ENCODE results near the gene DDX55.
A peak's percentile ranks its signal among the peaks of the same experiment; 100 is the strongest.
"Not testable (repeated sequence)": the region's sequence is repeated elsewhere in the genome, so short reads cannot be mapped to it uniquely, and the experiment has no call there.

Gene DDX55, protein sequence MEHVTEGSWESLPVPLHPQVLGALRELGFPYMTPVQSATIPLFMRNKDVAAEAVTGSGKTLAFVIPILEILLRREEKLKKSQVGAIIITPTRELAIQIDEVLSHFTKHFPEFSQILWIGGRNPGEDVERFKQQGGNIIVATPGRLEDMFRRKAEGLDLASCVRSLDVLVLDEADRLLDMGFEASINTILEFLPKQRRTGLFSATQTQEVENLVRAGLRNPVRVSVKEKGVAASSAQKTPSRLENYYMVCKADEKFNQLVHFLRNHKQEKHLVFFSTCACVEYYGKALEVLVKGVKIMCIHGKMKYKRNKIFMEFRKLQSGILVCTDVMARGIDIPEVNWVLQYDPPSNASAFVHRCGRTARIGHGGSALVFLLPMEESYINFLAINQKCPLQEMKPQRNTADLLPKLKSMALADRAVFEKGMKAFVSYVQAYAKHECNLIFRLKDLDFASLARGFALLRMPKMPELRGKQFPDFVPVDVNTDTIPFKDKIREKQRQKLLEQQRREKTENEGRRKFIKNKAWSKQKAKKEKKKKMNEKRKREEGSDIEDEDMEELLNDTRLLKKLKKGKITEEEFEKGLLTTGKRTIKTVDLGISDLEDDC

GRCh38 chr12:123601602-123602489 is at the start of gene DDX55:
TSS of gene DDX55 (plus strand) at chr12:123602099. CDS start at chr12:123602149, 50 bp downstream.
- DNase-seq (ENCODE audit: low spot score in 2 of 2), result peak; percentile 84 to 85
- Mint-ChIP-seq H3K4me3 (peak within 1 kb of the TSS; percentile 99), H3K36me3 (peaks cover 8% of the 10 kb centered on the region), H3K27me3 (no peaks in the 10 kb centered on the region), H3K4me1 (peaks cover 14% of the 10 kb centered on the region), H3K9me3 (no peaks in the 10 kb centered on the region), H3K27ac (peak within 1 kb of the TSS; percentile 96)
- peak; percentile 92 for ATAC-seq (ENCODE audit: low read depth)

GRCh38 chr12:123554136-123554535 is 47.8 kb upstream of the DDX55 start:
- H3K27me3 Mint-ChIP-seq; H3K9me3 Mint-ChIP-seq; DNase-seq (ENCODE audit: low spot score in 2 of 2); H3K36me3 Mint-ChIP-seq; ATAC-seq (ENCODE audit: low read depth); H3K4me3 Mint-ChIP-seq; H3K27ac Mint-ChIP-seq; H3K4me1 Mint-ChIP-seq: not testable (repeated sequence)

- H3K27me3 Mint-ChIP-seq; H3K4me1 Mint-ChIP-seq; H3K36me3 Mint-ChIP-seq; H3K9me3 Mint-ChIP-seq; H3K27ac Mint-ChIP-seq; DNase-seq (ENCODE audit: low spot score in 2 of 2); H3K4me3 Mint-ChIP-seq; ATAC-seq (ENCODE audit: low read depth): not testable (repeated sequence)
These were observed 47.1 kb upstream of the DDX55 start for GRCh38 chr12:123554843-123555242.

GRCh38 chr12:123558487-123558886 is 43.4 kb upstream of the DDX55 start:
- H3K36me3 Mint-ChIP-seq; H3K27me3 Mint-ChIP-seq; ATAC-seq (ENCODE audit: low read depth); H3K27ac Mint-ChIP-seq; H3K4me1 Mint-ChIP-seq; DNase-seq (ENCODE audit: low spot score in 2 of 2); H3K9me3 Mint-ChIP-seq; H3K4me3 Mint-ChIP-seq: not testable (repeated sequence)

GRCh38 chr12:123559468-123559867 is 42.4 kb upstream of the DDX55 start:
- ATAC-seq (ENCODE audit: low read depth), result no peak
- Mint-ChIP-seq H3K27ac (no peak overlapping the region), H3K9me3 (no peaks in the 10 kb centered on the region)

GRCh38 chr12:123571343-123571813 is 30.5 kb upstream of the DDX55 start:
- H3K27me3 Mint-ChIP-seq, result peaks cover 9% of the 10 kb centered on the region
- DNase-seq (ENCODE audit: low spot score in 2 of 2), result no peak
- H3K4me1 Mint-ChIP-seq, result no peaks in the 10 kb centered on the region
- no peak for ATAC-seq (ENCODE audit: low read depth)
- H3K9me3 Mint-ChIP-seq, result no peaks in the 10 kb centered on the region
- no peak overlapping the region for H3K4me3 Mint-ChIP-seq
- no peaks in the 10 kb centered on the region for H3K36me3 Mint-ChIP-seq
- H3K27ac Mint-ChIP-seq, result no peak overlapping the region

More at GRCh38 chr12:123559468-123559867, 42.4 kb upstream of the DDX55 start:
- Mint-ChIP-seq H3K4me3 (no peak overlapping the region), H3K27me3 (peaks cover 2% of the 10 kb centered on the region), H3K36me3 (no peaks in the 10 kb centered on the region), H3K4me1 (no peaks in the 10 kb centered on the region)
- no peak for DNase-seq (ENCODE audit: low spot score in 2 of 2)

DNA sequence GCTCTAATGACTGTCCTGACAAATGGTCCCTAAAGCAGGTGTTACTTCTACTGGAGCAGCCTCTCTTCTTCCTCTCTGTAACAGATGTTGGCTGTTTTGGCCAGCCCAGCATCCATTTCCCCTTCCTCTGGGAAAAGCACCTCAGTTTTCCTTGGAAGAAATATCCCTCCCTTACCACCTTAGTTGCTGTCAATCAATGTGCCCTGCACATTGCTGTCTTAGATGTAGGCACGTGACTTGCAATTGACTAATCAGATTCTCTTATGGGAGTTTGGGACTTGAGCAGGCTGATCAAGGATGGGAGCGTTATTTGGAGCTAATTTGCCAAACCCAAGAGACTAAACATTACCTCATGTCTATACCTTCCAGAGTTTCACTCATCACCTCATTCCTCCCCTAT is 29.5 kb upstream of the DDX55 start:
- no peak for ATAC-seq (ENCODE audit: low read depth)
- Mint-ChIP-seq H3K27ac (no peak overlapping the region), H3K9me3 (no peaks in the 10 kb centered on the region), H3K4me3 (no peak overlapping the region), H3K4me1 (no peaks in the 10 kb centered on the region), H3K36me3 (no peaks in the 10 kb centered on the region), H3K27me3 (peaks cover 6% of the 10 kb centered on the region)
- no peak for DNase-seq (ENCODE audit: low spot score in 2 of 2)

DNA sequence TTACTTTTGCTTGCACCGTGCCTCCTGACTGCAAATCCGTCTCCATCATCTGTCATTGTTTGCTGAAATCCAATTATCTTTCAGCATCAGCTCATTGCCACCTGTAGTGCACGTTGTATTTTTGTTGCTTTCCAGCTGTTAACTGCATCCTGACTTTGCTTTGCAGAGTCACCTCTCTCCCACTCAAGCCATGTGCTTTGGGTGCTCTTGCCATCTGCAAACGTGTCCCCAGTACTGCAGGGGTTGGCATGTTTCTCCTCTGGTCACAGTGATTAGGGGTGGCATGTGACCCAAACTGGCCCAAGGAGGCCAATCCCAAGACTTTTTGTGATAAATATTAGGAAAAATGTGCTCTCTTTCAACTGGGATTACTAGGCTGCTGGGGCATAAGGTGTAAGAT is 28.0 kb upstream of the DDX55 start:
- no peak for ATAC-seq (ENCODE audit: low read depth)
- Mint-ChIP-seq H3K4me3 (no peak overlapping the region), H3K9me3 (no peaks in the 10 kb centered on the region), H3K4me1 (no peaks in the 10 kb centered on the region), H3K36me3 (no peaks in the 10 kb centered on the region), H3K27ac (no peak overlapping the region), H3K27me3 (peaks cover 4% of the 10 kb centered on the region)
- DNase-seq (ENCODE audit: low spot score in 2 of 2), result no peak

GRCh38 chr12:123576611-123577010 is 25.3 kb upstream of the DDX55 start:
- H3K9me3 Mint-ChIP-seq, result no peaks in the 10 kb centered on the region
- H3K27me3 Mint-ChIP-seq, result no peaks in the 10 kb centered on the region
- no peak overlapping the region for H3K27ac Mint-ChIP-seq
- no peaks in the 10 kb centered on the region for H3K4me1 Mint-ChIP-seq
- H3K36me3 Mint-ChIP-seq, result no peaks in the 10 kb centered on the region
- no peak for DNase-seq (ENCODE audit: low spot score in 2 of 2)
- no peak overlapping the region for H3K4me3 Mint-ChIP-seq
- ATAC-seq (ENCODE audit: low read depth), result no peak

DNA sequence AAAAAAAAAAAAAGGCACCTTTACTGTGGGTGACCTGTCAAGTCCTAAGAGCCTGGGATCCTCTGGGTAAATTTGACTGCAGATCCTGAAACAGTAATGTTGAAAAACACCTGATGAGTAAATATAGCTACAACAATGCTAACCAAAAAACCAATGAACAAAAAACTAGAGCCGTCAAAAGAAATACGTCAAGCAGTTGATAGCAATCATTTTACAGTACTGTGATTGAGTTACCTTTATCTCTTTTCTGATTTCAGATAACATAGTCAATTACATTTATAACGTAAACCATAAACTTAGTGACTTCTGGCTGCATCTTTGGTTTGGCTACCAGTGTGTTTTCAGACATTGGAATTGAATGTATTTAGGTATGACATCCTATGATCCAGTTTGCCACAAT is 23.7 kb upstream of the DDX55 start:
- Mint-ChIP-seq H3K4me1 (peaks cover 7% of the 10 kb centered on the region), H3K27ac (no peak overlapping the region), H3K36me3 (no peaks in the 10 kb centered on the region), H3K9me3 (no peaks in the 10 kb centered on the region), H3K27me3 (no peaks in the 10 kb centered on the region), H3K4me3 (no peak overlapping the region)
- ATAC-seq (ENCODE audit: low read depth) (no peak), DNase-seq (ENCODE audit: low spot score in 2 of 2) (no peak)

DNA sequence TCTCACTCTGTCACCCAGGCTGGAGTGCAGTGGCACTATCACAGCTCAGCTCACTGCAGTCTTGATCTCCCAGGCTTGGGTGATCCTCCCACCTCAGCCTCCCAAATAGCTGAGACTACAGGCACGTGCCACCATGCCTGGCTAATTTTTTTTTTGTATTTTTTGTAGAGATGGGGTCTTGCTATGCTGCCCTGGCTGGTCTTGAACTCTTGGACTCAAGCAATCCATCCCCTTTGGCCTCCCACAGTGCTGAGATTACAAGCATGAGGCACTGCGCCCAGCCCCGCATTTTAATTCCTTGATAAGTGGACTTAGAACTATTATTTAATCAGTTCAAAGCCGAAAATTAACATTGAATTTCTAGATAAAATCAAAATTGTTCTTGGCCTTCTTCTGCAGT is 23.1 kb upstream of the DDX55 start:
- not testable (repeated sequence) for H3K9me3 Mint-ChIP-seq; H3K36me3 Mint-ChIP-seq; H3K27ac Mint-ChIP-seq; DNase-seq (ENCODE audit: low spot score in 2 of 2); ATAC-seq (ENCODE audit: low read depth); H3K27me3 Mint-ChIP-seq; H3K4me3 Mint-ChIP-seq; H3K4me1 Mint-ChIP-seq

- Mint-ChIP-seq H3K27ac (no peak overlapping the region), H3K4me3 (no peak overlapping the region), H3K4me1 (peaks cover 12% of the 10 kb centered on the region), H3K36me3 (no peaks in the 10 kb centered on the region), H3K9me3 (no peaks in the 10 kb centered on the region), H3K27me3 (no peaks in the 10 kb centered on the region)
- DNase-seq (ENCODE audit: low spot score in 2 of 2) (no peak), ATAC-seq (ENCODE audit: low read depth) (no peak)
These were observed 21.1 kb upstream of the DDX55 start for GRCh38 chr12:123580772-123581171.

- Mint-ChIP-seq H3K4me3 (no peak overlapping the region), H3K9me3 (no peaks in the 10 kb centered on the region), H3K36me3 (peaks cover 15% of the 10 kb centered on the region), H3K27ac (peak overlapping the region; percentile 48), H3K27me3 (no peaks in the 10 kb centered on the region), H3K4me1 (peaks cover 10% of the 10 kb centered on the region)
- DNase-seq (ENCODE audit: low spot score in 2 of 2), result no peak
- no peak for ATAC-seq (ENCODE audit: low read depth)
These were observed 10.0 kb upstream of the DDX55 start for GRCh38 chr12:123591702-123592481.

All from memory B cell (primary cell).